DND-41 (cell line): ENCODE results near the gene CLEC14A.

Source experiments
- CTCF ChIP-seq: IDR thresholded peaks from 2 replicates; pipeline ENCODE4 v1.5.1; 2012; ENCODE audit warnings: borderline replicate concordance, low read length, moderate library complexity, mild to moderate bottlenecking; ENCODE audit not compliant: poor library complexity, severe bottlenecking; ENCODE audit errors: extremely low read depth
- EZH2 ChIP-seq: IDR thresholded peaks from 3 replicates; pipeline ENCODE4 v1.6.1; 2012; ENCODE audit warnings: borderline replicate concordance, low read depth, mild to moderate bottlenecking, moderate library complexity, low read length, inconsistent platforms; ENCODE audit not compliant: severe bottlenecking

- TF ChIP-seq EZH2 = no peak
- TF ChIP-seq CTCF = no peak
Observed at GRCh38 chr14:38210587-38211216, 45.2 kb downstream of the CLEC14A start.
